DOHH2 (cell line): ENCODE measurements around the gene TTC28.

ENCODE experiments used
- H3F3A ChIP-seq: fragments of 200-600 bp; sonication (generic), shearing (Covaris generic); 2 replicates; pipeline ENCODE4 v1.6.0; 2016; ENCODE audit warnings: antibody characterized with exemption, mild to moderate bottlenecking; ENCODE audit not compliant: control insufficient read depth, insufficient read depth
- H3K27ac ChIP-seq: fragments of 200-600 bp; sonication (generic); 2 replicates; pipeline ENCODE4 v1.5.1; 2014; ENCODE audit warnings: low read depth, mild to moderate bottlenecking, low read length, moderate library complexity
- H3K27me3 ChIP-seq: fragments of 200-600 bp; sonication (generic); 2 replicates; pipeline ENCODE4 v1.6.1; 2014; ENCODE audit warnings: mild to moderate bottlenecking, low read length, mixed read lengths; ENCODE audit not compliant: control insufficient read depth
- H3K36me3 ChIP-seq: fragments of 200-600 bp; sonication (generic); 2 replicates; pipeline ENCODE4 v1.6.1; 2014; ENCODE audit warnings: mild to moderate bottlenecking, low read length, moderate library complexity, mixed read lengths; ENCODE audit not compliant: control insufficient read depth
- H3K4me1 ChIP-seq: fragments of 200-600 bp; sonication (generic); 2 replicates; pipeline ENCODE4 v1.6.1; 2014; ENCODE audit warnings: mild to moderate bottlenecking, low read length, mixed read lengths; ENCODE audit not compliant: control insufficient read depth
- H3K4me2 ChIP-seq: fragments of 200-600 bp; sonication (generic); 2 replicates; pipeline ENCODE4 v1.6.0; 2014; ENCODE audit warnings: mild to moderate bottlenecking, low read length, moderate library complexity
- H3K4me3 ChIP-seq: fragments of 200-600 bp; sonication (generic); 2 replicates; pipeline ENCODE4 v1.5.1; 2014; ENCODE audit warnings: mild to moderate bottlenecking, low read length, mixed read lengths
- H3K79me2 ChIP-seq: fragments of 200-600 bp; sonication (generic); 2 replicates; pipeline ENCODE4 v1.6.1; 2014; ENCODE audit warnings: mild to moderate bottlenecking, low read length, mixed read lengths; ENCODE audit not compliant: control insufficient read depth
- H3K9me2 ChIP-seq: fragments of 200-600 bp; sonication (generic); replicated peaks from 2 replicates; pipeline ENCODE4 v1.6.1; 2014; ENCODE audit warnings: mild to moderate bottlenecking, low read length, mixed read lengths; ENCODE audit not compliant: control insufficient read depth
- H3K9me3 ChIP-seq: fragments of 200-600 bp; sonication (generic); 2 replicates; pipeline ENCODE4 v1.6.1; 2014; ENCODE audit warnings: antibody characterized with exemption, low read length, mixed read lengths; ENCODE audit not compliant: control insufficient read depth, insufficient read depth
- H4K20me1 ChIP-seq: fragments of 200-600 bp; sonication (generic); 2 replicates; pipeline ENCODE4 v1.6.0; 2014; ENCODE audit warnings: low read depth, mild to moderate bottlenecking, antibody characterized with exemption, low read length, moderate library complexity; ENCODE audit not compliant: control insufficient read depth, insufficient read depth
- CTCF ChIP-seq: fragments of 200-600 bp; sonication (generic); IDR thresholded peaks from one replicate; pipeline ENCODE4 v1.5.1; 2014; ENCODE audit warnings: antibody characterized with exemption, mild to moderate bottlenecking, low read depth, low read length; ENCODE audit not compliant: poor library complexity, severe bottlenecking
- EZH2phosphoT487 ChIP-seq: fragments of 200-600 bp; sonication (generic); IDR thresholded peaks from 2 replicates; pipeline ENCODE4 v1.6.1; 2017; ENCODE audit warnings: borderline replicate concordance, mild to moderate bottlenecking, antibody characterized with exemption, low read length, moderate library complexity, mixed read lengths

TTC28 gene

GRCh38 chr22:28148816-28149465, 530.7 kb downstream of the TTC28 start:
- Histone ChIP-seq H3K4me3 (no peak overlapping the region), H4K20me1 (no peaks in the 10 kb centered on the region), H3K36me3 (no peaks in the 10 kb centered on the region), H3K4me1 (no peaks in the 10 kb centered on the region), H3K9me2 (no peaks in the 10 kb centered on the region), H3K79me2 (no peaks in the 10 kb centered on the region), H3K9me3 (no peaks in the 10 kb centered on the region), H3K4me2 (no peak overlapping the region), H3K27ac (no peak overlapping the region), H3F3A (no peaks in the 10 kb centered on the region), H3K27me3 (no peaks in the 10 kb centered on the region)
- TF ChIP-seq CTCF (no peak), EZH2phosphoT487 (no peak)

GRCh38 chr22:28147401-28147800, 532.2 kb downstream of the TTC28 start:
- no peak overlapping the region for H3K27ac ChIP-seq
- no peaks in the 10 kb centered on the region for H3K79me2 ChIP-seq
- TF ChIP-seq CTCF (no peak), EZH2phosphoT487 (no peak)
- no peaks in the 10 kb centered on the region for H4K20me1 ChIP-seq
- H3K9me2 ChIP-seq: no peaks in the 10 kb centered on the region
- no peaks in the 10 kb centered on the region for H3K4me1 ChIP-seq
- peaks cover 4% of the 10 kb centered on the region for H3K27me3 ChIP-seq
- no peaks in the 10 kb centered on the region for H3K9me3 ChIP-seq
- H3K36me3 ChIP-seq: no peaks in the 10 kb centered on the region
- no peak overlapping the region for H3K4me3 ChIP-seq
- H3K4me2 ChIP-seq: no peak overlapping the region
- no peaks in the 10 kb centered on the region for H3F3A ChIP-seq

GRCh38 chr22:28146401-28147314, 533.0 kb downstream of the TTC28 start:
- H3K27ac ChIP-seq: no peak overlapping the region
- no peaks in the 10 kb centered on the region for H3K4me1 ChIP-seq
- H3K36me3 ChIP-seq: no peaks in the 10 kb centered on the region
- H3K79me2 ChIP-seq: no peaks in the 10 kb centered on the region
- no peak overlapping the region for H3K4me2 ChIP-seq
- no peak overlapping the region for H3K4me3 ChIP-seq
- no peak for TF ChIP-seq CTCF
- no peak for TF ChIP-seq EZH2phosphoT487
- H3F3A ChIP-seq: no peaks in the 10 kb centered on the region
- no peaks in the 10 kb centered on the region for H3K9me2 ChIP-seq
- no peaks in the 10 kb centered on the region for H4K20me1 ChIP-seq
- no peaks in the 10 kb centered on the region for H3K9me3 ChIP-seq
- peaks cover 4% of the 10 kb centered on the region for H3K27me3 ChIP-seq
